ENCODE data around the gene SNRNP25.

The SNRNP25 gene

DNA sequence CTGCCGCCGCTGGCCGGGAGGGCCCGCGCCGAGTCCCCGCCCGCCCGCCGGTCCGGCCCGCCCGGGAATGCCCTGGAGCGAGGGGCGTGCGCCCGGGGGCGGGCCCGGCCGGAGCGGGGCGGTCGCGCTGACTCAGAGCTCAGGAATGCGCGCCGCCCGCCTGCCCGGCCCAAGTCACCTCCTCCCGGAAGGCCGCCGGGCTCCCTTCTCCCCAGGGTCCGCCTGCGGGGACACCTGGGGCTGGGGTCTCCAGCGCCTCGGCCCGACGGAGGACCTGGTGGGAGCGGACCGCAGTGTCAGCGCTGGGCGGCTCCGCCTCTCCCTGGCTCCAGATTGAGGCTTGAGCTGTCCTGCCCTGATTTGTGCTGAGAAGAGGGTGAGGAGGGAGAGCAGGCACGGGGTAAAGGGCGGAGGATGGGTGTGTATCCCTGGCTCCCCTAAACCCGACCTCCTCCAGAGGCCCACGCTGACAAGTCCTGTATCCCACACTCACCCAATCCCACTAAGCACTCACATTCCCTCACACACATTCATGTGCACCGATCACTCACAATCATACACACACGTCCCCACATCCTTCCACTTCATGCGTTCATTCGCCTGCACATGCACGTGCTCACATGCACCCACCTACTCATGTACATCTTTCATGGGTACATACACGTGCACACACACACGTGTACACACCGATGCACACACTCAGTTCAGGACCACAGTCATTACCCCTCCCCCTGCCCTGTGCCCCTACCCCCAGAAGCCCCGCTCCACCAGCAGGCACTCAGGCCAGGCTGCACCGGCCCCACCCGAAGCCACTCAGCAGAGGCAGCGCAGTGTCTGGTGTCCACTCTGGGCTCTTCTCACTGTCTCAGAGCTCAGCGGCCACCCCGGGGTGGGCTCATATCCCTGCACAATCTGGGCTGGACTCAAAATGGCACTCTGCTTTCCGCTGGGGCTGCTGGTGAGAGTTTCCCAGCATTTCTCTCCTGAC lies 19.2 kb downstream of the SNRNP25 start, which contains the start of gene RHBDF1 (continued):
- no peak for TF ChIP-seq ZSCAN16 (tag by site-specific recombination; IDR thresholded peaks at IDR 0.05)
- TF ChIP-seq ZNF157 (tag by site-specific recombination; IDR thresholded peaks at IDR 0.05): no peak
- TF ChIP-seq, protein P1, sequence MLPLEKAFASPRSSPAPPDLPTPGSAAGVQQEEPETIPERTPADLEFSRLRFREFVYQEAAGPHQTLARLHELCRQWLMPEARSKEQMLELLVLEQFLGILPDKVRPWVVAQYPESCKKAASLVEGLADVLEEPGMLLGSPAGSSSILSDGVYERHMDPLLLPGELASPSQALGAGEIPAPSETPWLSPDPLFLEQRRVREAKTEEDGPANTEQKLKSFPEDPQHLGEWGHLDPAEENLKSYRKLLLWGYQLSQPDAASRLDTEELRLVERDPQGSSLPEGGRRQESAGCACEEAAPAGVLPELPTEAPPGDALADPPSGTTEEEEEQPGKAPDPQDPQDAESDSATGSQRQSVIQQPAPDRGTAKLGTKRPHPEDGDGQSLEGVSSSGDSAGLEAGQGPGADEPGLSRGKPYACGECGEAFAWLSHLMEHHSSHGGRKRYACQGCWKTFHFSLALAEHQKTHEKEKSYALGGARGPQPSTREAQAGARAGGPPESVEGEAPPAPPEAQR (tag by site-specific recombination; IDR thresholded peaks at IDR 0.05): no peak
- no peak for TF ChIP-seq ZNF335 (tag by site-specific recombination; conservative IDR thresholded peaks at IDR 0.05)
- TF ChIP-seq ZNF501 (tag by site-specific recombination; IDR thresholded peaks at IDR 0.05): 0 out of 2 replicates have a peak, but pooled peaks have one; percentile 34
- TF ChIP-seq ZNF292 (tag by site-specific recombination; IDR thresholded peaks at IDR 0.05; ENCODE audit: borderline replicate concordance, low read depth): no peak
- TF ChIP-seq, protein P2, sequence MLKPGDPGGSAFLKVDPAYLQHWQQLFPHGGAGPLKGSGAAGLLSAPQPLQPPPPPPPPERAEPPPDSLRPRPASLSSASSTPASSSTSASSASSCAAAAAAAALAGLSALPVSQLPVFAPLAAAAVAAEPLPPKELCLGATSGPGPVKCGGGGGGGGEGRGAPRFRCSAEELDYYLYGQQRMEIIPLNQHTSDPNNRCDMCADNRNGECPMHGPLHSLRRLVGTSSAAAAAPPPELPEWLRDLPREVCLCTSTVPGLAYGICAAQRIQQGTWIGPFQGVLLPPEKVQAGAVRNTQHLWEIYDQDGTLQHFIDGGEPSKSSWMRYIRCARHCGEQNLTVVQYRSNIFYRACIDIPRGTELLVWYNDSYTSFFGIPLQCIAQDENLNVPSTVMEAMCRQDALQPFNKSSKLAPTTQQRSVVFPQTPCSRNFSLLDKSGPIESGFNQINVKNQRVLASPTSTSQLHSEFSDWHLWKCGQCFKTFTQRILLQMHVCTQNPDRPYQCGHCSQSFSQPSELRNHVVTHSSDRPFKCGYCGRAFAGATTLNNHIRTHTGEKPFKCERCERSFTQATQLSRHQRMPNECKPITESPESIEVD (tag by site-specific recombination; IDR thresholded peaks at IDR 0.05): no peak
- no peak for TF ChIP-seq ZNF747 (tag by site-specific recombination; IDR thresholded peaks at IDR 0.05)
- TF ChIP-seq, protein P3, sequence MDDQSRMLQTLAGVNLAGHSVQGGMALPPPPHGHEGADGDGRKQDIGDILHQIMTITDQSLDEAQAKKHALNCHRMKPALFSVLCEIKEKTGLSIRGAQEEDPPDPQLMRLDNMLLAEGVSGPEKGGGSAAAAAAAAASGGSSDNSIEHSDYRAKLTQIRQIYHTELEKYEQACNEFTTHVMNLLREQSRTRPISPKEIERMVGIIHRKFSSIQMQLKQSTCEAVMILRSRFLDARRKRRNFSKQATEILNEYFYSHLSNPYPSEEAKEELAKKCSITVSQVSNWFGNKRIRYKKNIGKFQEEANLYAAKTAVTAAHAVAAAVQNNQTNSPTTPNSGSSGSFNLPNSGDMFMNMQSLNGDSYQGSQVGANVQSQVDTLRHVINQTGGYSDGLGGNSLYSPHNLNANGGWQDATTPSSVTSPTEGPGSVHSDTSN (CRISPR knock-in tag; IDR thresholded peaks at IDR 0.05): no peak; the same call in 1 of the 2 replicates
- no peak for TF ChIP-seq ZNF391 (tag by site-specific recombination; IDR thresholded peaks at IDR 0.05; ENCODE audit: borderline replicate concordance, low read depth)
- TF ChIP-seq ZNF211 (tag by site-specific recombination; IDR thresholded peaks at IDR 0.05; ENCODE audit: low read depth): no peak
- TF ChIP-seq ZNF514 (tag by site-specific recombination; IDR thresholded peaks at IDR 0.05): no peak
- TF ChIP-seq ZNF785 (tag by site-specific recombination; IDR thresholded peaks at IDR 0.05): no peak
- no peak for TF ChIP-seq ZFP37 (tag by site-specific recombination; IDR thresholded peaks at IDR 0.05)
- TF ChIP-seq ZNF521 (tag by site-specific recombination; IDR thresholded peaks at IDR 0.05): no peak
- TF ChIP-seq, protein P4, sequence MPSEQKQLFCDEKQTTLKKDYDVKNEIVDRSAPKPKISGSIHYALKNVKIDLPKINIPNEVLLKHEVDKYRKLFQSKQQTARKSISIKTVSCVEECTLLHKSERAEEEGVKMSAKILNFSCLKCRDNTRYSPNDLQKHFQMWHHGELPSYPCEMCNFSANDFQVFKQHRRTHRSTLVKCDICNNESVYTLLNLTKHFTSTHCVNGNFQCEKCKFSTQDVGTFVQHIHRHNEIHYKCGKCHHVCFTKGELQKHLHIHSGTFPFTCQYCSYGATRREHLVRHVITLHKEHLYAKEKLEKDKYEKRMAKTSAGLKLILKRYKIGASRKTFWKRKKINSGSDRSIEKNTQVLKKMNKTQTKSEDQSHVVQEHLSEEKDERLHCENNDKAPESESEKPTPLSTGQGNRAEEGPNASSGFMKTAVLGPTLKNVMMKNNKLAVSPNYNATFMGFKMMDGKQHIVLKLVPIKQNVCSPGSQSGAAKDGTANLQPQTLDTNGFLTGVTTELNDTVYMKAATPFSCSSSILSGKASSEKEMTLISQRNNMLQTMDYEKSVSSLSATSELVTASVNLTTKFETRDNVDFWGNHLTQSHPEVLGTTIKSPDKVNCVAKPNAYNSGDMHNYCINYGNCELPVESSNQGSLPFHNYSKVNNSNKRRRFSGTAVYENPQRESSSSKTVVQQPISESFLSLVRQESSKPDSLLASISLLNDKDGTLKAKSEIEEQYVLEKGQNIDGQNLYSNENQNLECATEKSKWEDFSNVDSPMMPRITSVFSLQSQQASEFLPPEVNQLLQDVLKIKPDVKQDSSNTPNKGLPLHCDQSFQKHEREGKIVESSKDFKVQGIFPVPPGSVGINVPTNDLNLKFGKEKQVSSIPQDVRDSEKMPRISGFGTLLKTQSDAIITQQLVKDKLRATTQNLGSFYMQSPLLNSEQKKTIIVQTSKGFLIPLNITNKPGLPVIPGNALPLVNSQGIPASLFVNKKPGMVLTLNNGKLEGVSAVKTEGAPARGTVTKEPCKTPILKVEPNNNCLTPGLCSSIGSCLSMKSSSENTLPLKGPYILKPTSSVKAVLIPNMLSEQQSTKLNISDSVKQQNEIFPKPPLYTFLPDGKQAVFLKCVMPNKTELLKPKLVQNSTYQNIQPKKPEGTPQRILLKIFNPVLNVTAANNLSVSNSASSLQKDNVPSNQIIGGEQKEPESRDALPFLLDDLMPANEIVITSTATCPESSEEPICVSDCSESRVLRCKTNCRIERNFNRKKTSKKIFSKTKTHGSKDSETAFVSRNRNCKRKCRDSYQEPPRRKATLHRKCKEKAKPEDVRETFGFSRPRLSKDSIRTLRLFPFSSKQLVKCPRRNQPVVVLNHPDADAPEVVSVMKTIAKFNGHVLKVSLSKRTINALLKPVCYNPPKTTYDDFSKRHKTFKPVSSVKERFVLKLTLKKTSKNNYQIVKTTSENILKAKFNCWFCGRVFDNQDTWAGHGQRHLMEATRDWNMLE (tag by site-specific recombination; conservative IDR thresholded peaks at IDR 0.05; ENCODE audit: low read depth): no peak
- 0 out of 2 replicates have a peak, but pooled peaks have one; percentile 43 for TF ChIP-seq ZNF10 (tag by site-specific recombination; IDR thresholded peaks at IDR 0.05)
- TF ChIP-seq, protein P5, sequence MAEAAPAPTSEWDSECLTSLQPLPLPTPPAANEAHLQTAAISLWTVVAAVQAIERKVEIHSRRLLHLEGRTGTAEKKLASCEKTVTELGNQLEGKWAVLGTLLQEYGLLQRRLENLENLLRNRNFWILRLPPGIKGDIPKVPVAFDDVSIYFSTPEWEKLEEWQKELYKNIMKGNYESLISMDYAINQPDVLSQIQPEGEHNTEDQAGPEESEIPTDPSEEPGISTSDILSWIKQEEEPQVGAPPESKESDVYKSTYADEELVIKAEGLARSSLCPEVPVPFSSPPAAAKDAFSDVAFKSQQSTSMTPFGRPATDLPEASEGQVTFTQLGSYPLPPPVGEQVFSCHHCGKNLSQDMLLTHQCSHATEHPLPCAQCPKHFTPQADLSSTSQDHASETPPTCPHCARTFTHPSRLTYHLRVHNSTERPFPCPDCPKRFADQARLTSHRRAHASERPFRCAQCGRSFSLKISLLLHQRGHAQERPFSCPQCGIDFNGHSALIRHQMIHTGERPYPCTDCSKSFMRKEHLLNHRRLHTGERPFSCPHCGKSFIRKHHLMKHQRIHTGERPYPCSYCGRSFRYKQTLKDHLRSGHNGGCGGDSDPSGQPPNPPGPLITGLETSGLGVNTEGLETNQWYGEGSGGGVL (tag by site-specific recombination; IDR thresholded peaks at IDR 0.05): no peak
- no peak for TF ChIP-seq ZNF16 (tag by site-specific recombination; IDR thresholded peaks at IDR 0.05; ENCODE audit: low read depth)
- TF ChIP-seq ZFHX2 (tag by site-specific recombination; conservative IDR thresholded peaks at IDR 0.05): peak; percentile 63; the same call in 1 of the 2 replicates
- TF ChIP-seq SP3 (tag by site-specific recombination; IDR thresholded peaks at IDR 0.05): peak; percentile 76
- TF ChIP-seq ZNF221 (tag by site-specific recombination; IDR thresholded peaks at IDR 0.05; ENCODE audit: borderline replicate concordance): no peak
- TF ChIP-seq, protein P6, sequence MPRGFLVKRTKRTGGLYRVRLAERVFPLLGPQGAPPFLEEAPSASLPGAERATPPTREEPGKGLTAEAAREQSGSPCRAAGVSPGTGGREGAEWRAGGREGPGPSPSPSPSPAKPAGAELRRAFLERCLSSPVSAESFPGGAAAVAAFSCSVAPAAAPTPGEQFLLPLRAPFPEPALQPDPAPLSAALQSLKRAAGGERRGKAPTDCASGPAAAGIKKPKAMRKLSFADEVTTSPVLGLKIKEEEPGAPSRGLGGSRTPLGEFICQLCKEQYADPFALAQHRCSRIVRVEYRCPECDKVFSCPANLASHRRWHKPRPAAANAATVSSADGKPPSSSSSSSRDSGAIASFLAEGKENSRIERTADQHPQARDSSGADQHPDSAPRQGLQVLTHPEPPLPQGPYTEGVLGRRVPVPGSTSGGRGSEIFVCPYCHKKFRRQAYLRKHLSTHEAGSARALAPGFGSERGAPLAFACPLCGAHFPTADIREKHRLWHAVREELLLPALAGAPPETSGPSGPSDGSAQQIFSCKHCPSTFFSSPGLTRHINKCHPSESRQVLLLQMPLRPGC (tag by site-specific recombination; IDR thresholded peaks at IDR 0.05): no peak; the same call in 1 of the 2 replicates
- TF ChIP-seq ZNF121 (tag by site-specific recombination; IDR thresholded peaks at IDR 0.05): no peak
- TF ChIP-seq KLF1 (tag by site-specific recombination; IDR thresholded peaks at IDR 0.05): peak; percentile 85
- TF ChIP-seq ZNF202 (tag by site-specific recombination; IDR thresholded peaks at IDR 0.05; ENCODE audit: borderline replicate concordance): no peak
